Measurements from ENCODE around the gene EVL.

The EVL gene

GRCh38 chr14:100131181-100131580 lies 66.0 kb downstream of the EVL start:
- H3K27me3 ChIP-seq (replicated peaks; ENCODE audit: control insufficient read depth, insufficient read depth, low read length, poor library complexity, severe bottlenecking), result no peaks in the 10 kb centered on the region
- peaks cover 98% of the 10 kb centered on the region for H3K36me3 ChIP-seq (ENCODE audit: control insufficient read depth, insufficient read depth, low read length)
- H3K27ac ChIP-seq (ENCODE audit: insufficient read depth, low read length, poor library complexity, severe bottlenecking), result peak overlapping the region; percentile 21
- no peak overlapping the region for H3K4me3 ChIP-seq (ENCODE audit: insufficient read depth, low read depth, low read length, poor library complexity, severe bottlenecking)
- H3K4me1 ChIP-seq (ENCODE audit: control insufficient read depth, insufficient read depth, low read length, poor library complexity, severe bottlenecking), result no peaks in the 10 kb centered on the region
- no peak for DNase-seq
- H3K9me3 ChIP-seq (ENCODE audit: control insufficient read depth, low read length), result no peaks in the 10 kb centered on the region

- Histone ChIP-seq H3K27me3 (replicated peaks; ENCODE audit: control insufficient read depth, insufficient read depth, low read length, poor library complexity, severe bottlenecking) (no peaks in the 10 kb centered on the region), H3K27ac (ENCODE audit: insufficient read depth, low read length, poor library complexity, severe bottlenecking) (no peak overlapping the region), H3K4me1 (ENCODE audit: control insufficient read depth, insufficient read depth, low read length, poor library complexity, severe bottlenecking) (no peaks in the 10 kb centered on the region), H3K4me3 (ENCODE audit: insufficient read depth, low read depth, low read length, poor library complexity, severe bottlenecking) (no peak overlapping the region), H3K36me3 (ENCODE audit: control insufficient read depth, insufficient read depth, low read length) (peaks cover 98% of the 10 kb centered on the region), H3K9me3 (ENCODE audit: control insufficient read depth, low read length) (no peaks in the 10 kb centered on the region)
- DNase-seq, result no peak
Observed at GRCh38 chr14:100132161-100132902, 67.1 kb downstream of the EVL start.

DNA sequence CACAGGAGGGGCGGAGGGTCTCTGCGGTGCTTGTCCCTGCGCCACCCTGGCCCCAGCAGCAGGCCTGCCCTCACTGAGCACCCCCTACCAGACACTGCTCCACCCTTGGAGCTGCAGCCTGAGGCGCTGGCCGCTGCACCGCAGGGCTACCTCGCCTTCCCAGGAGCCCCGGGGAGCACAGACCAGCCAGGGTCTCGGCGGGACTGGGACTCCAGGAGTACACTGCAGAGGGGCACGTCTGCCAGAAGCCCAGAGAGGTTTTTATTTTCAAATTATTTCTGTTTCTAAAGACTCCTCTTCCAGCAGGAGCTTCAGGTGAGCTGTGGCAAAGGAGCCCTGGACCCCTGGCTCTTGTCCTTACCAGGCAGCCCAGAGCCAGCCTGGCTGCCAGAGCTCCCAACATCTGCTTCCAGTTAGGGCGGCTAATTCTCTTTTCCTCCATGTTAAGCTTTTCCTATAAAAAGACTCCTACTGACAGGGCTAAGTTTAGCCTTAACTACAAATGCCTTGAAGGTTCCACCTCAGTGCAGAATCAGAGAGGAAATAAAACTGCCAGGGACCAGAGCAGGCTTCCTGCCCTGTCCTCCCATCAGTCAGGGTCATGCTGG lies 67.8 kb downstream of the EVL start:
- H3K4me3 ChIP-seq (ENCODE audit: insufficient read depth, low read depth, low read length, poor library complexity, severe bottlenecking), result no peak overlapping the region

GRCh38 chr14:100134586-100134985 lies 69.4 kb downstream of the EVL start:
- DNase-seq, result no peak
- H3K4me1 ChIP-seq (ENCODE audit: control insufficient read depth, insufficient read depth, low read length, poor library complexity, severe bottlenecking), result no peaks in the 10 kb centered on the region
- H3K9me3 ChIP-seq (ENCODE audit: control insufficient read depth, low read length), result no peaks in the 10 kb centered on the region
- H3K36me3 ChIP-seq (ENCODE audit: control insufficient read depth, insufficient read depth, low read length), result peaks cover 99% of the 10 kb centered on the region
- no peaks in the 10 kb centered on the region for H3K27me3 ChIP-seq (replicated peaks; ENCODE audit: control insufficient read depth, insufficient read depth, low read length, poor library complexity, severe bottlenecking)
- no peak overlapping the region for H3K4me3 ChIP-seq (ENCODE audit: insufficient read depth, low read depth, low read length, poor library complexity, severe bottlenecking)
- H3K27ac ChIP-seq (ENCODE audit: insufficient read depth, low read length, poor library complexity, severe bottlenecking), result no peak overlapping the region

More for the DNA sequence above, 67.8 kb downstream of the EVL start:
- Histone ChIP-seq H3K27me3 (replicated peaks; ENCODE audit: control insufficient read depth, insufficient read depth, low read length, poor library complexity, severe bottlenecking) (no peaks in the 10 kb centered on the region), H3K27ac (ENCODE audit: insufficient read depth, low read length, poor library complexity, severe bottlenecking) (no peak overlapping the region), H3K4me1 (ENCODE audit: control insufficient read depth, insufficient read depth, low read length, poor library complexity, severe bottlenecking) (no peaks in the 10 kb centered on the region), H3K36me3 (ENCODE audit: control insufficient read depth, insufficient read depth, low read length) (peaks cover 98% of the 10 kb centered on the region), H3K9me3 (ENCODE audit: control insufficient read depth, low read length) (no peaks in the 10 kb centered on the region)
- no peak for DNase-seq

- no peaks in the 10 kb centered on the region for H3K27me3 ChIP-seq (replicated peaks; ENCODE audit: control insufficient read depth, insufficient read depth, low read length, poor library complexity, severe bottlenecking)
- H3K4me3 ChIP-seq (ENCODE audit: insufficient read depth, low read depth, low read length, poor library complexity, severe bottlenecking), result no peak overlapping the region
- H3K27ac ChIP-seq (ENCODE audit: insufficient read depth, low read length, poor library complexity, severe bottlenecking), result no peak overlapping the region
- no peak for DNase-seq
- H3K4me1 ChIP-seq (ENCODE audit: control insufficient read depth, insufficient read depth, low read length, poor library complexity, severe bottlenecking), result no peaks in the 10 kb centered on the region
- no peaks in the 10 kb centered on the region for H3K9me3 ChIP-seq (ENCODE audit: control insufficient read depth, low read length)
- H3K36me3 ChIP-seq (ENCODE audit: control insufficient read depth, insufficient read depth, low read length), result peaks cover 99% of the 10 kb centered on the region
Observed at GRCh38 chr14:100135073-100135472, 69.9 kb downstream of the EVL start.

DNA sequence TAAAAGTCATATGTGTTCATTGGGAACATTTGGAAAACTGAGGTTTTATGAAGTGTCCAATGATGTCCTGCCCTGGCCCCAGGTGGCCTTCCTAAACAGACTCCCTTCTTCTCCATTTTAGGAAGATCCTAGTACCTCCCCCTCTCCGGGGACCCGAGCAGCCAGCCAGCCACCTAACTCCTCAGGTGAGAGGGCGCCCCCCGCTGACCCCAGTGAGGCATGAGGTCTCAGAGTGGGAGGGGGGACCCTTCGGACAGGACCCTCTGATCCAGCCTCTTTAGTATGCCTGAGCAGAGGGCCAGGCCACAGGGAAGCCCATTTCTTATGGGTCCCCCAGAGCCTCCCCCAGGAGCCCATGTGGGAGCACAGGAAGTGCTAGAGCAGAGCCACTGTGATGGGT lies 70.6 kb downstream of the EVL start:
- Histone ChIP-seq H3K27ac (ENCODE audit: insufficient read depth, low read length, poor library complexity, severe bottlenecking) (peak overlapping the region; percentile 18), H3K4me1 (ENCODE audit: control insufficient read depth, insufficient read depth, low read length, poor library complexity, severe bottlenecking) (no peaks in the 10 kb centered on the region), H3K36me3 (ENCODE audit: control insufficient read depth, insufficient read depth, low read length) (peaks cover 99% of the 10 kb centered on the region)

DNA sequence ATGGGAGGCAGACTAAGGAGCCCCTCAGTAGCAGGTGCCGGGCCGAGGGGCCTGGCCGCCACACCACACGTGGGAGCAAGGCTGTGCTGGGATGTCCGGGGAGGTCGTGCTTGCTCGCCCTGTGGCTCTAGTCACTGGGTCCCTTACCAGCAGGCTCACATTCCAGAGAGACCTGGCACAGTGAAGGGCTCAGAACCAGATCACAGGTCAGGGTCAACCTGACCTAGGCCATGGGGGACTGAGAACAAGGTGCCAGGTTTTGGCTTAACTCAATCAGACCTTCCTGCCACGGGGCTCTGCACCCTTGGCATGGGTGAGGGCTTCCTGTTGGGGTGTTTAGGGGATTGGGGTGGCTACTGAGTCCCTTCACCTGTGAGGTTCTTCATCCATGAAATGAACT lies 72.0 kb downstream of the EVL start:
- Histone ChIP-seq H3K36me3 (ENCODE audit: control insufficient read depth, insufficient read depth, low read length) (peaks cover 99% of the 10 kb centered on the region), H3K27me3 (replicated peaks; ENCODE audit: control insufficient read depth, insufficient read depth, low read length, poor library complexity, severe bottlenecking) (no peaks in the 10 kb centered on the region), H3K9me3 (ENCODE audit: control insufficient read depth, low read length) (no peaks in the 10 kb centered on the region), H3K4me1 (ENCODE audit: control insufficient read depth, insufficient read depth, low read length, poor library complexity, severe bottlenecking) (no peaks in the 10 kb centered on the region), H3K27ac (ENCODE audit: insufficient read depth, low read length, poor library complexity, severe bottlenecking) (no peak overlapping the region), H3K4me3 (ENCODE audit: insufficient read depth, low read depth, low read length, poor library complexity, severe bottlenecking) (no peak overlapping the region)
- DNase-seq, result no peak

More for the DNA sequence above, 70.6 kb downstream of the EVL start:
- no peak for DNase-seq
- H3K4me3 ChIP-seq (ENCODE audit: insufficient read depth, low read depth, low read length, poor library complexity, severe bottlenecking), result no peak overlapping the region
- H3K27me3 ChIP-seq (replicated peaks; ENCODE audit: control insufficient read depth, insufficient read depth, low read length, poor library complexity, severe bottlenecking), result no peaks in the 10 kb centered on the region
- H3K9me3 ChIP-seq (ENCODE audit: control insufficient read depth, low read length), result no peaks in the 10 kb centered on the region

- Histone ChIP-seq H3K27me3 (replicated peaks; ENCODE audit: control insufficient read depth, insufficient read depth, low read length, poor library complexity, severe bottlenecking) (no peaks in the 10 kb centered on the region), H3K4me1 (ENCODE audit: control insufficient read depth, insufficient read depth, low read length, poor library complexity, severe bottlenecking) (no peaks in the 10 kb centered on the region), H3K9me3 (ENCODE audit: control insufficient read depth, low read length) (no peaks in the 10 kb centered on the region), H3K4me3 (ENCODE audit: insufficient read depth, low read depth, low read length, poor library complexity, severe bottlenecking) (no peak overlapping the region), H3K27ac (ENCODE audit: insufficient read depth, low read length, poor library complexity, severe bottlenecking) (peak overlapping the region; percentile 26), H3K36me3 (ENCODE audit: control insufficient read depth, insufficient read depth, low read length) (peaks cover 99% of the 10 kb centered on the region)
- DNase-seq, result no peak
Observed at GRCh38 chr14:100138082-100138787, 73.0 kb downstream of the EVL start.

GRCh38 chr14:100138955-100139354 lies 73.7 kb downstream of the EVL start:
- peaks cover 100% of the 10 kb centered on the region for H3K36me3 ChIP-seq (ENCODE audit: control insufficient read depth, insufficient read depth, low read length)
- DNase-seq, result no peak
- no peak overlapping the region for H3K4me3 ChIP-seq (ENCODE audit: insufficient read depth, low read depth, low read length, poor library complexity, severe bottlenecking)
- no peak overlapping the region for H3K27ac ChIP-seq (ENCODE audit: insufficient read depth, low read length, poor library complexity, severe bottlenecking)
- no peaks in the 10 kb centered on the region for H3K27me3 ChIP-seq (replicated peaks; ENCODE audit: control insufficient read depth, insufficient read depth, low read length, poor library complexity, severe bottlenecking)
- no peaks in the 10 kb centered on the region for H3K9me3 ChIP-seq (ENCODE audit: control insufficient read depth, low read length)
- no peaks in the 10 kb centered on the region for H3K4me1 ChIP-seq (ENCODE audit: control insufficient read depth, insufficient read depth, low read length, poor library complexity, severe bottlenecking)
